Dermis microvascular lymphatic vessel endothelial cell (primary cell): ENCODE data around the gene CLOCK. TPM values are rescaled to one million over a fixed set of nuclear protein-coding genes. Genes with fewer than 3 reads are reported as not detected.
"Not testable (repeated sequence)": the region's sequence is repeated elsewhere in the genome, so short reads cannot be mapped to it uniquely, and the experiment has no call there.

Experiments used
- DNase-seq, 2 donors: peaks; one replicate each; pipeline versions ENCODE4 v3.0.0 to v3.0.0-alpha.2; 2010; ENCODE audit warnings: low read depth in 2 of 2
- total RNA-seq: library from RNA; depleted of rRNA; stranded (reverse); fragments of >200 nt; gene quantifications from 2 replicates; pipeline ENCODE4 v1.2.1, GENCODE V29; 2014

CLOCK gene
- 16.6 and 22.5 TPM in 2 replicates for total RNA-seq

DNA sequence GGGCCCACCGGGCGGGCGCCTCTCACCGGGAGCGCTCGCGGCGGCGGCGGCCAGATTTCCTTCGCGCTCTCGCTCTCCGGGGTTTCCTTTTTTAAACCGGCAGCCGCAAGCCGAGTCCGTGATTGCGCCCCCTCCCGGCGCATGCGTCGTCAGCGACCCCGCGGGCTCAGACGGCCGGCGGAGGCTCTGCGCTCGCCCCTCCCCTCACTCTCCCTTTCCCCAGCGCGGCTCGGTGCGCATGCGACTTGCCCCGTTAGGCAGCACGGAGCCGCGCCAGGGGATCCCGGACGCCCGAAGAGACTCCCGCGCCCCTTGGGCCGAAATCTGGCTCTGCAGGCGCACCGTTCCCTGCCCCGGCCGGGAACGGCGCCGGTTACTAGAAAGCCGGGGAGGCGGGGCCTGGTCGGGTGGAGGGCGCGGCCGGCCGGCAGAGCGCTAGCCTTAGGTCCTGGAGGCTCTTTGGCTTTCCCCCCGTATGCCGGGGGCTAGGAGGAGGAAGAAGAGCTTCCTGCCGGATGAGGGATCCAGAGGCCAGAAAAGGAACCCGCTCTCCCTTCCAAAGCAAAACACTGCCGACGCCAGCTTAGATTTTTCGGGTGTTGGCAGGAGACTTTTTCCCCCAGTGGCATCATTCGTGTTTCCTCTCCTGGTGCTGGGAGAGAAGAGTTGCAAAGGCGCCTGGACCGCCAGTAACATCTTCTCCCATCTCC lies at the start of gene CLOCK:
CLOCK (minus strand) TSS at position 154 of the 710 bp plus-strand sequence. CDS start 64,124 bp downstream, outside the sequence.
- DNase-seq: peak; percentile 55 to 83

- no peak for DNase-seq
These were observed 45.3 kb upstream of the CLOCK start, which contains the start of gene PDCL2 for GRCh38 chr4:55592014-55592413. PDCL2 (minus strand) TSS chr4:55592245; CDS start chr4:55592109, 136 bp downstream.

DNA sequence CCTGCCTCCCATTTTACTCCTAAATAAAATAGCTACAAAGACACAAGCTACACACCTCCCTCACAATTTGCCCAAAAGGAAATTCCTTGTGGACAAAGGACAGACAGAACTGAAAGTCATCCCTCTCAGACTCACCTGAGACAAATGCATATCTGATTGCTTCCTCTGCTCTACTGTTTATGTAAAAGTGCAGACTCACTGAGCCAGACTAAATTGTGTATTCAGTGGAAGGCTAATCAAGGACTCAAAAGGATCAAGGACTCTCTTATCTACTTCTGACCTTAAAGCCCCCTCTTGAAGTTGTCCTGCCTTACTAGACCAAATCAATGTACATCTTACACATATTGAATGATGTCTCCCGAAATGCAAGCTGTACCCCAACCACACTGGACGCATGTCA lies 41.5 kb upstream of the CLOCK start:
- DNase-seq: no peak

DNA sequence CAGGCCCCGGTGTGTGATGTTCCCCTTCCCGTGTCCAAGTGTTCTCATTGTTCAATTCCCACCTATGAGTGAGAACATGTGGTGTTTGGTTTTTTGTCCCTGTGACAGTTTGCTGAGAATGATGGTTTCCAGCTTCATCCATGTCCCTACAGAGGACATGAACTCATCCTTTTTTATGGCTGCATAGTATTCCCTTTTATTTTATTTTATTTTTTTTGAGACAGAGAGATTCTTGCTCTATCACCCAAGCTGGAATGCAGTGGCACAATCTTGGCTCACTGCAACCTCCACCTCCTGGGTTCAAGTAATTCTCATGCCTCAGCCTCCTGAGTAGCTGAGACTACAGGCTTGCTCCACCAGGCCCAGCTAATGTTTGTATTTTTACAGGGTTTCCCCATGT lies 36.1 kb upstream of the CLOCK start:
- DNase-seq: not testable (repeated sequence)

- DNase-seq: no peak
These were observed 31.8 kb upstream of the CLOCK start for GRCh38 chr4:55578341-55579010.

GRCh38 chr4:55575513-55575912 lies 28.8 kb upstream of the CLOCK start:
- no peak for DNase-seq

DNA sequence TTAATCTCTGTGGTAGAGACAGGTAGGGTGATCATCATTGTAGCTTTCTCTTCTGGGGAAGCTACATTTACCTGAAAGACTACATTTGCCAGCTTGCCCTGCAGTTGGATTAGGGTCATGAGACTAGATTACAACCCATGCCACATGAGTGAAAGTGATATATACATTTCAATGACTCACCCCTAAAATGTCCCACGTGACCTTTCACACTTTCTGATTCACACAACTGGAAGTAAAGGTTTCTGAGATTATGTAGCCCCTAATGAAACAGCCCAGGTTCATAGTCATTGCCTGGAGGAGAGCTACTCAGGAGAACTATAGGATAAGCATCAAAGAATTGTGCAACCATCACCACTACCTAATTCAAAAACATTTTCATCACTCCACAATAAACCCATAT lies 27.5 kb upstream of the CLOCK start:
- no peak for DNase-seq

- DNase-seq: no peak
These were observed 25.1 kb upstream of the CLOCK start for GRCh38 chr4:55571806-55572205.

GRCh38 chr4:55568905-55569504 lies 22.3 kb upstream of the CLOCK start:
- DNase-seq: no peak

DNA sequence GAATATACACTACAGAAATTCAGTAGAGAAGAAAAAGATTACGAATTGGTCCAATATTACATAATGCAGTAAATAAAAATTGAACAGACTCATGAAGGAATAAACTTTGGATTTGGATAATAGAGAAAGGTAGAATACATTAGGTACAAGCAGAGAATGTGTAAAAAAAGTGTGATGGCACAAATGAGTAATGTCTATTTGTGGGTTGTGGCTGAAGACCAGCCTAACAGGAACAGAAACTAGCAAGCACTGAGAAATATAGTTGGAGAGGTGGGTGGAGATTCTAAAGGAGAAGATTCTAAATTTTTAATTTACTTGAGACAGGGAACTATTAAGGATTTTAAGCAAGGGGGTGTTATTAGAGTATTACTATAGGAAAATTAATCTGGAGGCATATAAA lies 15.2 kb upstream of the CLOCK start:
- DNase-seq: no peak

GRCh38 chr4:55560096-55560495 lies 13.4 kb upstream of the CLOCK start:
- no peak for DNase-seq

DNA sequence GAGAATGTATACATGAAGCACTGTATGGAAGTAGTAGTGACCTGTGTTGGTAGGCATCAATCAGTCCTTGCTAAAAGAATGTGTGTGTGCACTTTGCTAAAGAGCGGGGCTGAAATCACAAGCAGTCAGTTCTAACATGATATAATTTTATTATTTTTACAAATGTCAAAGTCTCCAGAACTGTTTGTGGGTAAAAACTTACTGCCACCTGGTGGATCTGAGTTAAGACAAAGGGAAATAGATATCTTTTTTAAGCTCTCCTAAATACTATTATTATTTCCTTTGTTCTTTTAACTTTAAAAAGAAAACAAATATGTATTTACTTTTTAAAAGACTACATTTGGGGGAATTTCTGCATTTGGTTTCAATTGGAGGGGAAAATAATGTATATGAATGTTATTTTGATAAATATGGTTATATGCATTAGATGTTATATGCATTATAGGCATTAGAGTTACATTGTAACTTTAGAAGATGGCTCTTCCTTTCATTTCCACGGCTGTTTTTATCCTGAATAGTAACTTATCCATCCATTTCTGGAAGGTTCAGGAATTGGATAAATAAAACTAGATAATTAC lies 7.8 kb upstream of the CLOCK start:
- DNase-seq: peak; percentile 40 to 57

DNA sequence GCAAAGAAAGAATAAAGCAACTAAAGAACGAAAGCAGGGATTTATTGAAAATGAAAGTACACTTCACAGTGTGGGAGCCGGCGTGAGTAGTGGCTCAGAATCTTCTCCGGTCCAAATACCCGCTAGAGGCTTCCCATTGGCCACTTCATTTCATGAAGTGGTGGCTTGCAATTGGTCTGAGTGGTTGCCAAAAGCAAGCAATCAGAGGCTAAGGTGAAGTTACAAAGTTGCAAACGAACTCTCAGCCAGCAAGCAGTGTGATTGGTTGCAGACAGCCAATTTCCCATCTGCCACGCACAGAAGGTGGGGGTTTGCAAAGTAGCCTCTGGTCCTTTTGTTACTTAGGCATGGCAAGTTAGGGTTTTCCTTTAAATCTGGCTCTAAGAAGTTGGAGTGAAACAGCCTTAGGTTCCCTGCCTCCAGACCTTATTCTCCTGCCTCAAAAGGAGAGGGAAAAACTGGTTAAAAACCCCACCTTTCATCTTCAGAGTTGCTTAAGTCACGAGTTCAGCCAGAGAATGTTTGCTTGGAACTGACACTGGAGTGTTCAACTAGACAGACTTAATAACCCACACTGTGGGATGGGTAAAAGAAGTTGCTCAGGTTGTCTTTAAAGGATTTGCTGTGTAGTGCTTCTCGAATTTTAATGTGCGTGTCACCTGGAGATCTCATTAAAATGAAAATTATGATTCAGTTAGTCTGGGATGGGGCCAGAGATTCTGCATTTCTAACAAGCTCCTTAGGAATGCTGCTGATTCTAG lies 6.9 kb upstream of the CLOCK start:
- DNase-seq: peak in 1 of 2 donors; percentile 36

DNA sequence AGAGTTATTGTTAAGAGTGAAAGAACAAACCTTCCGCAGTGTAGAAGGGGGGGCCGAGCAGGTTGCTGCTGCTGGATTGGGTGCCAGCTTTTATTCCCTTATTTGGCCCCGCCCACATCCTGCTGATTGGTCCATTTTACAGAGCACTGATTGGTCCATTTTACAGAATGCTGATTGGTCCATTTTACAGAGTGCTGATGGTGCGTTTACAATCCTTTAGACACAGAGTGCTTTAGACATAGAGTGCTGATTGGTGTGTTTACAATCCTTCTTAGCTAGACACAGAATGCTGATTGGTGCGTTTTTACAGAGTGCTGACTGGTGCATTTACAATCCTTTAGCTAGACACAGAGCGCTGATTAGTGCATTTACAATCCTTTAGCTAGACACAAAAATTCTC lies 5.3 kb upstream of the CLOCK start:
- DNase-seq: not testable (repeated sequence)

DNA sequence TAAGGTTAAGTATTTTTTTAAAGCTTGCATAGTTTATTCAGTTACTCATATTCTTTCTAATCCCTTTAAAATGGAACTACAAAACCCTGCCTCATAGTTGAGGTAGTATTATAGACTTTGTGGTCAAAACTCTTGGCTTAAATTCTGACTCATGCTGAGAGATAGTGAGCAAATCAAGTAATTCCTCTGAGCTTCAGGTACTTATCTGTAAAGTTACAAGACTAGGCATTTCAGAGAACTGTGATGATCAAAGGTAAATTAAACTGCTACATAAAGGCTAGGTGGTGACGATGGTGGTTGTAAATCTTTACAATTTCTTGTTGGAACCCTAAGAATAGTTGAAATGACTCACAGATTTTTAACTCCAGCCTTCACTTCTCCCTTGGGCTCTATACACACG lies 3.2 kb upstream of the CLOCK start:
- DNase-seq: no peak

GRCh38 chr4:55547918-55548317 lies 1.2 kb upstream of the CLOCK start:
- no peak for DNase-seq

DNA sequence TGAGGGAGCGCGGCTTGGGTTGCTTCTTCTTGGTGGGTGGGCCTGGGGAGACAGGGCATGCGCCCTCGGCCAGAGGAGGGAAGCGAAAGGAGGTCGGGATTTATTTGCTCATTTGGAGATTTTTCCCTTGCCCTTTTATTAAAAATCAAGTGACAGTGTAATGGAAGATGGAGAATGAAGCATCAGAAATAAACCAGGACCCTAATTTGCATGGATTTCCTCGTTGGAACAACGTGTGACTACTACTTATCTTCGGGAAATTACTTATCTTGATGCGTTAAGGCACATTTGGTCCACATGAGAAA lies 709 bp upstream of the CLOCK start:
- DNase-seq: no peak

- DNase-seq: no peak
These were observed 278 bp downstream of the CLOCK start for GRCh38 chr4:55546506-55546755.

DNA sequence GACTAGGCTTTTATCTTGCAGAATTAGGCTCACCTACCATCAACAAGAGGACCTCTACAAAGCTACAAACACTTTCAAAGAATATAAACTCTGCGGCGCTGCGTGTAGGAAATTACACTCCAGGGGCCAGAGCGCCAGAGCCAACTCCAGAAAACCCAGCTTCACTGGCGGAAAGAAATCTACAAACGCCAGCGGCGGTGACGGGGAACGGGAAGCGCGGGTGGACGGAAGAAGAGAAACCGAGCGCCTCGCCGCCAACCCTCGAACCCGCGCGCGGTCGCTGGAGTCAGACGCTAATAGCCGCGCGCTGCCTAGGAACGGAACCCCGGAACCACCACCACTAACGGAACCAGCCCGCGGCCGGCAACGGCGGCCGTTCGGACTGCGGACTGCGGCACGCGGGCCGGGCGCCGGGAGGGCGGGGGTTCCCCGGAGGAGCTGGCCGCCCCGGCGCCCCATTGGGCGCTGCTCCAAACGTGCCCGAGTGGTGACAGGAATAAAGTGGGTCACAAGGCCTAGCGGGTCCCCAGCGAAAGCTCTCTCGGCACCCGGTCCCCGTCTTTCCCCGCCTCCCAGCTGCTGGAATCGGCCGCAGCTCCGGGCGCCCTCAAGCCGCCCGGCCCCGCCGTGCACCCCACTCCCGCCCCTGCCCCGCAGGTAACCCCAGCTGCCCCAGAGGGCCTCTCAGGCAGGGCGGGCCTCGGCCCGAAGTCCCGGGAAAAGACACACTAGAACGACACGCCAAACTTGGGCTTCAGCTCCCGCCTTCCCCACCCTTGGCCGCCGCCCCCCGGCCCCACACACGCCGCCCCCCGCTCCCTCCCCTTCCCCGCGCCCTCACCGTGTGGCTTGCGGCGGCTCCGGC lies 836 bp downstream of the CLOCK start:
- DNase-seq: peak; percentile 41 to 69

GRCh38 chr4:55545151-55545550 lies 1.6 kb downstream of the CLOCK start:
- peak in 1 of 2 donors; percentile 11 for DNase-seq

- DNase-seq: peak in 1 of 2 donors; percentile 14
These were observed 2.9 kb downstream of the CLOCK start for GRCh38 chr4:55543858-55544257.
